Lung (tissue), 12 donors: ENCODE data around the gene CILP2. TPM values are rescaled to one million over a fixed set of nuclear protein-coding genes. Genes with fewer than 3 reads are reported as not detected.

Experiments used
- ATAC-seq: fragments of 200-7000 bp; cut with Tn5 transposase; one replicate; pipeline ENCODE4 v1.9.1; 2020; ENCODE audit warnings: moderate number of reproducible peaks; ENCODE audit not compliant: insufficient read depth, low FRiP score
- DNase-seq, 3 donors: peaks; one replicate each; pipeline ENCODE4 v3.0.0-alpha.2; 2013 to 2017
- H3K27ac ChIP-seq, 2 donors: one replicate each; pipeline ENCODE4 v1.5.1; 2013; ENCODE audit warnings: mild to moderate bottlenecking in 2 of 2, moderate library complexity in 2 of 2, control low read depth in 1 of 2, inconsistent platforms in 1 of 2, low read depth in 1 of 2, low read length in 1 of 2
- H3K27me3 ChIP-seq, 3 donors: one replicate each; pipeline ENCODE4 v1.5.1; 2013; ENCODE audit warnings: low read length in 2 of 3; ENCODE audit not compliant: control insufficient read depth in 3 of 3, insufficient read depth in 3 of 3
- H3K36me3 ChIP-seq, 4 donors: one replicate each; pipeline ENCODE4 v1.5.1; 2013; ENCODE audit warnings: low read length in 4 of 4, mild to moderate bottlenecking in 1 of 4, moderate library complexity in 1 of 4; ENCODE audit not compliant: control insufficient read depth in 4 of 4, insufficient read depth in 4 of 4
- H3K4me1 ChIP-seq, 5 donors: one replicate each; pipeline ENCODE4 v1.5.1; 2013; ENCODE audit warnings: low read length in 5 of 5, mild to moderate bottlenecking in 2 of 5, moderate library complexity in 1 of 5; ENCODE audit not compliant: control insufficient read depth in 5 of 5, insufficient read depth in 5 of 5
- H3K4me3 ChIP-seq: one replicate; pipeline ENCODE4 v1.5.1; 2013; ENCODE audit warnings: mild to moderate bottlenecking, control low read depth, moderate library complexity
- H3K9ac ChIP-seq, 2 donors: one replicate each; pipeline ENCODE4 v1.5.1; 2013; ENCODE audit warnings: low read length in 2 of 2, control low read depth in 1 of 2; ENCODE audit not compliant: insufficient read depth in 1 of 2
- H3K9me3 ChIP-seq, 4 donors: one replicate each; pipeline ENCODE4 v1.5.1; 2013; ENCODE audit warnings: low read length in 3 of 4, mild to moderate bottlenecking in 1 of 4, moderate library complexity in 1 of 4; ENCODE audit not compliant: control insufficient read depth in 4 of 4, insufficient read depth in 3 of 4
- WGBS, 2 donors: extraction: QIAGEN DNeasy Blood & Tissue Kit; methylation state at CpG; one replicate each; pipeline ENCODE4 v1.1.7; 2013; 5-methylcytosine and 5-hydroxymethylcytosine counted together
- polyA plus RNA-seq, 2 donors: library from polyadenylated mRNA; stranded (reverse); fragments of 200-250 nt; gene quantifications; one replicate each; pipeline ENCODE4 v1.2.1, GENCODE V29; 2013
- total RNA-seq, 2 donors: library from RNA; depleted of rRNA in 1 of 2; stranded (reverse); fragments of >200 nt in 1 of 2; gene quantifications; one replicate each; pipeline ENCODE4 v1.2.1, GENCODE V29; 2014 to 2021
- TF ChIP-seq, protein P1 (sequence below): IDR thresholded peaks from 2 replicates; pipeline ENCODE4 v1.5.1; 2012; ENCODE audit warnings: mild to moderate bottlenecking; ENCODE audit errors: control extremely low read depth, extremely low read depth
- donor health status: control.
- donor health status: control.
- donor health status: Bipolar disorder and iron deficiency.
- donor health status: healthy.
- donor health status: DM: yes; HTN: yes; CAD: no.

CILP2 gene
- total and polyA plus RNA-seq, 4 donors, result 0.06 to 0.68 (median 0.38) TPM

DNA sequence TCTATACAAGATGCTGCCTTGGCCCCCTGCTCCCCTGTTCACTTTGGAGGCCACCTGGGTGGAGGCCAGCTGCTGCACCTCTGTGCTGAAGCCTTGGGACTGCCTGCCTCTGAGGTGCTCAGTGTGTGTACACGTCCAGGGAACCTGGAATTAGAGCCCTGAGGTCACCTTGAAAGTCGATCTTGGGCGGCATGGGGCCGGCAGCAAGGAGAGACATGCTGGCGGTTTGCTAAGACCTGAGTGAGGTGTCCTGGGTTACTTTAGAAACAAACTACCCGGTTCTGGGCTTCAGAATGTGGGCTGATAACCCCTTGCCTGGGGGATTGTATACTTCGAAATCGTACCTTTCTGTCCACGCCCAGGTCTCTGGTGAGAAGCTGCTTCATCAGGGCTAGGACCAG lies 48.3 kb upstream of the CILP2 start:
- ATAC-seq (no peak), DNase-seq (peak in 1 of 3 donors; percentile 29)
- Histone ChIP-seq H3K27ac (peak overlapping the region in 1 of 2 donors; percentile 80), H3K4me3 (no peak overlapping the region), H3K4me1 (peaks cover 13 to 45% (median 30%) of the 10 kb centered on the region in 5 donors), H3K9ac (peak overlapping the region in 1 of 2 donors; percentile 63), H3K36me3 (peaks cover 3 to 19% (median 9%) of the 10 kb centered on the region in 4 donors), H3K27me3 (no peaks in the 10 kb centered on the region), H3K9me3 (no peaks in the 10 kb centered on the region)
- TF ChIP-seq, protein P1, sequence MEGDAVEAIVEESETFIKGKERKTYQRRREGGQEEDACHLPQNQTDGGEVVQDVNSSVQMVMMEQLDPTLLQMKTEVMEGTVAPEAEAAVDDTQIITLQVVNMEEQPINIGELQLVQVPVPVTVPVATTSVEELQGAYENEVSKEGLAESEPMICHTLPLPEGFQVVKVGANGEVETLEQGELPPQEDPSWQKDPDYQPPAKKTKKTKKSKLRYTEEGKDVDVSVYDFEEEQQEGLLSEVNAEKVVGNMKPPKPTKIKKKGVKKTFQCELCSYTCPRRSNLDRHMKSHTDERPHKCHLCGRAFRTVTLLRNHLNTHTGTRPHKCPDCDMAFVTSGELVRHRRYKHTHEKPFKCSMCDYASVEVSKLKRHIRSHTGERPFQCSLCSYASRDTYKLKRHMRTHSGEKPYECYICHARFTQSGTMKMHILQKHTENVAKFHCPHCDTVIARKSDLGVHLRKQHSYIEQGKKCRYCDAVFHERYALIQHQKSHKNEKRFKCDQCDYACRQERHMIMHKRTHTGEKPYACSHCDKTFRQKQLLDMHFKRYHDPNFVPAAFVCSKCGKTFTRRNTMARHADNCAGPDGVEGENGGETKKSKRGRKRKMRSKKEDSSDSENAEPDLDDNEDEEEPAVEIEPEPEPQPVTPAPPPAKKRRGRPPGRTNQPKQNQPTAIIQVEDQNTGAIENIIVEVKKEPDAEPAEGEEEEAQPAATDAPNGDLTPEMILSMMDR, result no peak
- WGBS, 2 donors, result 80 to 82% methylated on average over 9 of the region's 9 CpGs

- no peak for ATAC-seq
- Histone ChIP-seq H3K27me3 (no peaks in the 10 kb centered on the region), H3K36me3 (peaks cover 3 to 22% (median 9%) of the 10 kb centered on the region in 4 donors), H3K9me3 (no peaks in the 10 kb centered on the region), H3K9ac (peak overlapping the region in 1 of 2 donors; percentile 63), H3K4me1 (peaks cover 9 to 39% (median 26%) of the 10 kb centered on the region in 5 donors), H3K4me3 (no peak overlapping the region), H3K27ac (peak overlapping the region in 1 of 2 donors; percentile 80)
- DNase-seq, result peak; percentile 90 to 93 (median 93)
- TF ChIP-seq, protein P1, result peak; percentile 91
- WGBS, 2 donors, result 33 to 36% methylated on average over 20 of the region's 20 CpGs
Observed at GRCh38 chr19:19490214-19490968, 47.7 kb upstream of the CILP2 start.

DNA sequence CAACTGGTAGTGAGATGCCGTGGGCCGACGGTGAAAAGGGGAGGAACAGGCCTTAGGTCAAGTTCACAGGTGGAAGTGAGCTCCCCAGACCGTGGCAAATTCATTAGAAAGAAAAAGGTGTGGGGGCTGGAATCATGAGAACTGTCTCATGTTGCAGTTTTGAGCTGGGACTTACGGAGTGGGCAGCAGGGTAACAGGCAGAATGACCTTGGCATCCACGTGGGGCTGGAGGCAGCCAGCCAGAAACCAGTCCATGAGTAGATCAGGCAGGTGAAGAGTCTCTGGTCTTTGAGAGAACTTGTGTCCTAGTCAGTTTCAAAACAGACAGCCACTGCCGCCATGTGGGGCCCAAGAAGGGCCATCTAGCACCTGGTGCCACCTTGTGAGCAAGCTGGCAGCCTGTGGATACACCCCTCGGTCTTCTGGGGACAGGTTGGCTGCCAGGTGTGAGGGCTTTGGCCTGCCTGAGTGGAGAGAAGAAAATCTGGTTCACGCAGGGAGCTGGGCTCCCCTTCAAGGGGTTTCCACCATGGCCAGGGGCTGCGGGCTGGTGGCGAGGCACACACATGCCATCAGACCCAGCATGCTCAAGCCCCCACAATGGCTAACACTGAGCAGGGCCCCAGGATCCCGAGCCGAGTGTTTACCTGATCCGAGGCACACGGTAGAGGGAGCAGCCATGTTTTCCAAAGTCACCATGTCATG lies 46.6 kb upstream of the CILP2 start:
- Histone ChIP-seq H3K27ac (no peak overlapping the region), H3K9ac (no peak overlapping the region), H3K4me3 (no peak overlapping the region), H3K27me3 (no peaks in the 10 kb centered on the region), H3K9me3 (no peaks in the 10 kb centered on the region), H3K4me1 (peaks cover 9 to 32% (median 24%) of the 10 kb centered on the region in 5 donors), H3K36me3 (peaks cover 3 to 30% (median 15%) of the 10 kb centered on the region in 4 donors)
- DNase-seq (no peak), ATAC-seq (no peak)
- 89 to 93% methylated on average over 15 of the region's 15 CpGs for WGBS, 2 donors
- TF ChIP-seq, protein P1, result no peak
